HK-2 (cell line): ENCODE data around the gene C1orf210.

Experiments used
- DNase-seq: peaks from one replicate; pipeline ENCODE4 v3.0.0-alpha.2; 2018; ENCODE audit not compliant: unreplicated experiment

The C1orf210 gene

GRCh38 chr1:43285269-43285990, at the start of gene C1orf210:
Gene C1orf210 (minus strand): TSS chr1:43285581. CDS start chr1:43283270, 2,311 bp downstream.
- DNase-seq, result peak; percentile 16

DNA sequence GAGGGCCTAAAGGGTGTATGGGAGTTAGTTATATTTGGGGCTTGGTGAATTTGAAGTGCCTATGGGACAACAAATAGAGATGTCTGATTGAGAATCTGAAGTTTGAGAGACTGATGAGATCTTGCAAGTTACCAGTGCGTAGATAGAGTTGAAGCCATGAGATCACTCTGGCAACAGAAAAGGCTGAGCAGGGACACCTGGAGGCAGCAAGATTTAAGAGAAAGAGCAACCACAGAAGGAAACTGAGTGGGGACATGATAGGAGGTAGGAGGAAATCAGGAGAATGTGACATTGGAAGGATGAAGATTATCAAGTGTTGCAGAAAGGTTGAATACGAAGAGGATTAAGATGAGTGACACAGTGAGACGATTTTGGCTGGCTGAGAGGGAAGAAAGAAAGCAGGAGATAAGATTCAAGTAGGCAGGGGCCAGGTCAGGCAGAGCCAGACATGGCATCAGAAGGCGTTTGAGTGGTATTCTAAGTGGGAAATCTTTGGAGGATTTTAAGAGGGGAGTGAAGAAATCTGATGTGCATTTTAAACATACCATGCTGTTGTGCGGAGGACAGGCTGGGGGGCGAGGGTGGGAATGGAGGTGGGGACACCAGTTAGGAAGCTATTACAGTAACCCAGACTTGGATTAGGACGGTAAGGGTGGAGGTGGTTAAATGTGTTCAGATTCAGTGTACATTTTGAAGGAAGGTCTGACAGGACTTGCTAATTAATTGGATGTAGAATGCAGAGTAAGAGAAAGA, 49.2 kb upstream of the C1orf210 start:
- no peak for DNase-seq

- DNase-seq, result no peak
These were observed 46.3 kb upstream of the C1orf210 start for GRCh38 chr1:43331688-43332087.

GRCh38 chr1:43329995-43330751, 44.8 kb upstream of the C1orf210 start:
- DNase-seq, result peak; percentile 62

GRCh38 chr1:43327549-43328292, 42.3 kb upstream of the C1orf210 start:
- DNase-seq, result no peak

DNA sequence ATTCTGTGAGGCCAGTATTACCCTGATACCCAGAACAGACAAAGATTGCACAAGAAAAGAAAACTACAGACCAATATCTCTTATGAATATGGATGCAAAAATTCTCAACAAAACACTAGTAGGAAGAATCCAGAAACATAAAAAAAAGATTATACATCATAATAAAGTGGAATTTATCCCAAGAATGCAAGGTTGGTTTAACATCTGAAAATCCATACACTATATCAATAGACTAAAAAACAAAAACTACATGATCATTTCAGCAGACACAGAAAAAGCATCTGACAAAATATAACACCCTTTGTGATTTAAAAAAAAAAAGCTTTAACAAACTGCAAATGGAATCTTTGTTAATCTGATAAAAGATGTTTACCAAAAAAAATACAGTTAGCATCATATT, 40.0 kb upstream of the C1orf210 start:
- no peak for DNase-seq

DNA sequence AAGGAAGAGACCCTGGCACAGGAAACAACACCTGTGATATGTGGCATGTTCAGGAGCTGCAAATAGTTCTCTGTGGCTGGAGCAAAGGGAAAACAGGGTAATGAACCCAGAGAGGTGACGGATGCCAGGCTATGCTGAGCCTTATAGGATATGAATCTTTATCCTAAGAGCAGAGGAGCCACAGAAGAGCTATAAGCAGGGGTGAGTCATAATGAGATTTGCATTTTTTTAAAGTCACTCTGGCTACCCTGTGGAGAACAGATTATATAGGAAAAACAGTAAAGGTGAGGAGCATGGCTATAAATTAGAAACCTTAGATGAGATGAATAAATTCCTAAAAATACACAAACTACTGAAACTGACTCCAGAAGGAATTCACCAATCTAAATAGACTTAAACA, 39.4 kb upstream of the C1orf210 start:
- no peak for DNase-seq

DNA sequence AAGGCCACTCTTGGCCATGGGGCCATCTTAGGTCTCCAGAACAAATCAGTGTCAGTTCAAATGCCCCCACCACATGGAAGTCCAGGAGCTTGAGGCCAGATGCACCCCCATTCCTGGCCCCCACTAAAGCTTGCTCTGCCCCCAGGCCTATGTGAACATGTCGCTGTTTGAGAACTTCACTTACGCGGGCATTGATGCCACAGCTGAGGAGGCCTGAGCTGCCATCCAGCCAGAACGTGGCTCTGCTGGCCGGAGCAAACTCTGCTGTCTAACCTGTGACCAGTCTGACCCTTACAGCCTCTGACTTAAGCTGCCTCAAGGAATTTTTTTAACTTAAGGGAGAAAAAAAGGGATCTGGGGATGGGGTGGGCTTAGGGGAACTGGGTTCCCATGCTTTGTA, 37.1 kb upstream of the C1orf210 start:
- DNase-seq, result no peak

DNA sequence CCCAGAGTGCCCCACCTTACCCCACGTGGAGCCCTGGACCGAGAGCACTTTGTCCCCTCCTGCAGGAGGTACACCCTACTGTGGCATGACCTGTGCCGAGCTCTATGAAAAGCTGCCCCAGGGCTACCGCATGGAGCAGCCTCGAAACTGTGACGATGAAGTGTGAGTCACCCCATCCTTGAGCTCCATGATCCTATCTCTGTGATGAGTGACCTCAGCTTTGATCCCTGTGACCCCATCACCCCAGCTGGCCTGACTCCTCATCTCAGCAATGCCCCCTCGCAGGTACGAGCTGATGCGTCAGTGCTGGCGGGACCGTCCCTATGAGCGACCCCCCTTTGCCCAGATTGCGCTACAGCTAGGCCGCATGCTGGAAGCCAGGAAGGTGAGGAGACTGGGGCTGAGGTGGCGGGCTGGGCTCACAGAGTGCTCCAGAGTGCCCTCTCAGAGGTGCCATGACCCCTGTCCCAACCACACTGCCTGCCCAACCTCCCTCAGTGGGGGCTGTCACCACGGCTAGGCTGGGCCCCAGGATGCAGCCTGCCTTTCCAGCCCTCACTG, 36.0 kb upstream of the C1orf210 start:
- DNase-seq, result no peak

- no peak for DNase-seq
These were observed 34.4 kb upstream of the C1orf210 start for GRCh38 chr1:43319766-43320165.

DNA sequence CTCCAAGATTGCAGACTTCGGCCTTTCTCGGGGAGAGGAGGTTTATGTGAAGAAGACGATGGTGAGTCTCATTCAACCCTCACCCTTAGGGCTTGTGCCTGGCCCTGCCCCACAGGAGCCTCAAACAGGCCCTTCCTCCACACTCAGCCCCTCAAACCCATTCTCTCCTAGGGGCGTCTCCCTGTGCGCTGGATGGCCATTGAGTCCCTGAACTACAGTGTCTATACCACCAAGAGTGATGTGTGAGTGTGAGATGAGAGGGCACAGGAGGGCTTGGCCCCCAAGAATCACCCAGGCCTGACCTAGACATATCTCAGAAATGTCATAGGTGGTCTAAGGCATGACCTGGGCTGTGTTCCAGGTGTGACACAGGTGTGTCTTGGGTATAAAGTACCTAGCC, 33.9 kb upstream of the C1orf210 start:
- no peak for DNase-seq

- DNase-seq, result no peak
These were observed 33.5 kb upstream of the C1orf210 start for GRCh38 chr1:43318831-43319230.

DNA sequence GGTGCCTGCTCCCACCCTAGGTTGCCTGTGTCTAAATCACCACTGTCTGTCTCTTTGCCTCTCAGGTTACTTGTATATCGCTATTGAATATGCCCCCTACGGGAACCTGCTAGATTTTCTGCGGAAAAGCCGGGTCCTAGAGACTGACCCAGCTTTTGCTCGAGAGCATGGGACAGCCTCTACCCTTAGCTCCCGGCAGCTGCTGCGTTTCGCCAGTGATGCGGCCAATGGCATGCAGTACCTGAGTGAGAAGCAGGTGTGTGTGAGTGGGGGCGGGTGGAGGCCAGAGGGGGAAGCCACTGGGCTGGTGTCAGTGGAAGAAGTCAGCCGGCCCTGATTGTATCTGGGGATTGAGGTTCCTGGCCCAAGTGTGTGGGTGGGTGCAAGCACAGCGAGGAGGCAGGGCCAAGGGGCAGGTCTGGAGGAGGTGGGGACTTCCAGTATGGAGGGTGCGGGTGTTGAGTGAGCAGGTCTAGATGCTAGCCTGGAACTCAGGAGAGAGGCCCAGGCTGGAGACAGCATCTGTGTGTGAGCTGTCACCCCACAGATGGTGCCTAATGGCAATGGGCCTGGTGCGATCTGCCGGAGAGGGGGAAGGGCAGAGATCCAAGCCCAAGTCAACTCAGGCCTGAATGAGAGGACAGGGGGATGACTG, 32.6 kb upstream of the C1orf210 start:
- DNase-seq, result no peak

DNA sequence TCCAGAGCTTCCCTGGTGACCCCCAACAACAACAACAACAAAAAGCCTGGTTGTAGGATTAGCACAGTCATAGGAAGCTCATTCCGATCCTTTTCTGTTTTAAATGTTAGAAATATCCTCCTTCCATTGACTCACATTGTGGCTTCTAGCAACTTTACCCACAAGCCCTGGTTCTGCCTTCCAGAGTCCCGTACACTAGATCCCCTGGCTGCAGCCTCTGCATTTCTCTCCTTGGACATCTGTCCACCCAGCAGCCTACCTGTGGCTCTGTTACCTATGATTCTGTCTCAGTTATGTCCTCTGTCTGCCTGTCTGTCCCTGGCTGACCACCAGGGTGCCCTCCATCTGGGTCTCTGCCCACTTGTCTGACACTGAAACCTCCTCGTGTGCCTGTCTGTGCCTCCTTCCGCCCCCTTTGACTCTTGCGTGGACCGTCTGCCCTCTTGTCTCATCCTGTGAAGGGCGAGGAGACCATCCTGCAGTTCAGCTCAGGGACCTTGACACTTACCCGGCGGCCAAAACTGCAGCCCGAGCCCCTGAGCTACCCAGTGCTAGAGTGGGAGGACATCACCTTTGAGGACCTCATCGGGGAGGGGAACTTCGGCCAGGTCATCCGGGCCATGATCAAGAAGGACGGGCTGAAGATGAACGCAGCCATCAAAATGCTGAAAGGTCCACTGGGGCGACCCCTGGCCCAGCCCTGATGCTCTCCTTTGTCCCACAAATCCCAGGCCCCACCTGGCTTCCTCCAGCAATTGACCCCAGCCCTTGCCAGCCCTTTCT, 31.5 kb upstream of the C1orf210 start:
- no peak for DNase-seq

DNA sequence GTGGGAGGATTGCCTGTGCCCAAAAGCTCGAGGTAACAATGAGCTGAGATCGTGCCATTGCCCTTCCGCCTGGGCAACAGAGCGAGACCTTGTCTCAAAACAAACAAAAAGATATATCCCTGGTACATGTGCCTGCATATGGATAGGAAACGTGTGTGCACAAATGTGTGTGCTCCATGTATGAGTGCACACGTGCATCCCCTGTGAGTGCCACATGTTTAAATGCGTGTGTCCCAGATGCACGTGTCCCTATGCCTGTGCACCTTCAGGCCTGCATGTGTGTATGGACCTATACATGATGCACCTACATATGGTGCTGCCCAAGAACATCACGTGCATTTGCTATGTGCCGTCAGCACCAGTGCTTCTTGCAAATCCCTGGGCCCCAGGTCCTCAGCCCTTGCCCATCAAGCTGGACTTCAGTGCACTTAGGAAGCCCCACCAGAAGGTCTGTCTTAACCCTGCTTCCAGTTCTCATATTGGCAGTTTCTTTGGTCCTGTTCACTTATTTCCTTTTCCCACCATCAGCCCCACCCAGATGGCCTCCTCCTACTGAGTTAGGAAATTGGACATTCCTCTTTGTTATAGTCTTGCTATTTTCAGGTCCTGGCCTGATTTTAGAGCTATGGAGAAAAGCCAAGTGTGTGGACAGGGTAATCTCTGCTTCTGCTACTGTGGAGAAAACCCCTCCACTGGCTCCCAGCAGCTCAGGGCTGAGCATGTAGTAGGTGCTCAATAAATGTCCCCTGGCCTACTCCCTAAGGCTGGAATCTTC, 30.8 kb upstream of the C1orf210 start:
- no peak for DNase-seq

- DNase-seq, result no peak
These were observed 30.1 kb upstream of the C1orf210 start for GRCh38 chr1:43315481-43315880.

DNA sequence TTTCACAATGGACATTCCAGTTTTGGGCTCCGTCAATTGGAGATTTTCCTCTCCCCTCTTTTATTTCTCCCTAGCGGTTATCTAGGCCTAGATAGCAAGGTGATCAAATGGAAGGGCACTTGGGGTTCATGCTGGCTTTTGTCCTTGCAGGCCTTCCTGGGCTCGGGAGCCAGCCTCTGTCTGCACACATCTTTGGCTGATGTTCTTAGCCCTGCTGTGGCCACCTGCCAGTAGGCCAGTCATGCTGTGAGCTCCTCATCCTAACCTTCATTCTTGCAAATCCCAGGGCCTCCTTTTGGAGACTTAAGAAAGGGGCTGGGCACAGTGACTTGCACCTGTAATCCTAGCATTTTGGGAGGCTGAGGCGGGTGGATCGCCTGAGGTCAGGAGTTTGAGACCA, 28.9 kb upstream of the C1orf210 start:
- no peak for DNase-seq

DNA sequence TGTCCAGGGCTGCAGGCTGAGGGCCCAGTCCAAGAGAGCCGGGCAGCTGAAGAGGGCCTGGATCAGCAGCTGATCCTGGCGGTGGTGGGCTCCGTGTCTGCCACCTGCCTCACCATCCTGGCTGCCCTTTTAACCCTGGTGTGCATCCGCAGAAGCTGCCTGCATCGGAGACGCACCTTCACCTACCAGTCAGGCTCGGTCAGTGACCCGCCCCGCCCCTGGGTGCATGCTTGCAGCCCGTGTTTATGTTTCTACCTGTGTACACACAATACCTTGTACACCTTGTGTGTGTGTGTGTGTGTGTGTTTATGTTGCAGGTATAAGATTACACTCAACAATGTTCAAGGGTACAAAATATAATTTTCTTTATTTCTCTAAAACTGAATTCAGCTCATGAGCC, 28.4 kb upstream of the C1orf210 start:
- no peak for DNase-seq
